ENCODE results near the gene ARHGEF10L.

The ARHGEF10L gene

DNA sequence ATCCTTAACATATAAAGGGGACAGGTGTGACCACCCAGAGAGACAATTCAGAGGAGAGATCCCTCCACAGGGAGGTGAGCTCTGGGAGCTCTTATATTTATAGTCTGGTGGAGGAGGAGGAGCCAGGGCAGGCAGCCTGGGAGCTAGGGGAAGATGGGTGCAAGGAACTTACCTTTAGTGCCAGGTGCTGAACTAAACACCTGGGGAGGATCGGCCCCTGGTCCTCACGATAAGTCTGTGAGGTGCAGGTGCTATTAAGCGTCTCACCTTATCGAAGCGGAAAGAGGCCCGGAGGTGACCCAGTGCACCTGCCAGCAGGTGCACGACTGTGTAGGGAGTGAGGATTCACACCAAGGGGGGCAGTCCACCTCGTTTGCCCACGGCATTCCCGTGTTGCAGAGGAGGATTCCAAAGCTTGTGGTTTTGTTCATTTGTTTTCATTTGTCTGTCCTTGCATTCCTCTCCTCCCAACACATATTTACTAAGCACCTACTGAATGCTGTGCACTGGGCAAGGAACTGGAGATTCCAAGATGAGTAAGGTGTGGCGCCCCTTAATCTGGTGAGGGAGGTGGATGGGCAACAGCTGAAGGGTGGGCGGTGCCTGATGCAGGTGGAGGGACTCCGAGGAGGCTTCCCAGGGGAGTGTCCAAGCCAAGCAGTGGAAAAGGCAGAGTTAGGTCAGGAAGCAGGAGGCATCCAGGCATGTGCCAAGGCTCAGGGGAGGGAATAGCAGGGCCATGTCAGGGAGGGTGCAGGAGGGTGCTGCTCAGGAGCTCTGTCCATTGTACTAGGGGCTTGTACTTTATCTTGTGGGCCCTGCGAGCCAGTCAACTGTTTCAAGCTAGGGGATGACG lies 11.5 kb downstream of the ARHGEF10L start:
- DNase-seq (ENCODE audit: low read depth, low spot score): no peak

- DNase-seq (ENCODE audit: low read depth, low spot score): no peak
Measured at GRCh38 chr1:17551755-17552234, 12.3 kb downstream of the ARHGEF10L start.

DNA sequence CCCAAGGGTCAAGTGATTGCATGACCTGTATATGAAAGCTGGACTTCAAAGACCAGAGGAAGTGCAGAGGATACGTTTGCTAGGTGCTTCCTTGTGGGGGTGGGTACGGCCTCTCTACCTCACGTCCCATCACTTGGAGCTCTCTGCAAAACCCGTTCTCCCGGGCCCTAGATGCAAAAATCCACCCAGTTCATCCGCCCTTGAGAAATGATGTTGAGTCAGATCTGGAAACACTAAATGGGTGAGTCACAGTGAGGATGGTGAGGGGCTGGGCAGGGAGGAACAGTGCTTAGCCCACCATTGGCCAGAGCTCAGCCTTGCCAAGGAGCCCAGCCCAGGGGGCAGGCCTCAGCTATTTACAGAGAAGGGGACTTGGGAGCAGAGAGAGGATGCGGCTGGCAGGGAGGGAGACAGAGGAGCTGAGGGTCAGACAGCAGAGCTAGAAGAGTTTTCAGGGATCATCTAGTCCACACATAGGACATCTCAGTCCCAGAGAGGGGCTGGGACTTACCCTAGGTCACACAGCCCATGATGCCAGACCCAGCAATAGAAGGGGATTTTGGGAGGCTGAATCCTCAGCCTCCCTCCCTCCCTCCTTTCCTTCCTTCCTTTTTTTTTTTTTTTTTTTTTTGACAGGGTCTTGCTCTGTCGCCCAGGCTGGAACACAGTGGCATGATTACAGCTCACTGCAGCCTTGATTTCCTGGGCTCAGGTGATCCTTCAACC lies 14.6 kb downstream of the ARHGEF10L start:
- peak; percentile 40 for DNase-seq (ENCODE audit: low read depth, low spot score)

DNA sequence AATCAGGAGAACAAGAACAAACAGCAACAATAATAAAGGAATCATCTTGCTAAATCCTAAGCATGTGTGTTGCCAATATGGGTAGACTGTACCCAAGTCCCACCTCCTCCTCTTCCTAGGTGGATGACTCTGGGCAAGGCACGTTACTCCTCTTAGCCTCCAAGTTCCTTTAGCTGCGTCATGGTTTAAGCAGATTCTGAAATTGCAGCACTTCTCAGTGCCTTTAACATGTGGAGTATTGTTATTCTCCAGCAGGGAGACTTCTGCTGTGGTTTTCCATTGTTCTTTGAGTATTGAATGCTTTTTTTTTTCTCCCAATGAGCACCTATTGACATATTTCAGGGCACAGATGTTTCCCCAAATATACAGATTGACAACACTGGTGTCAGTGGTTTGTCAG lies 15.5 kb downstream of the ARHGEF10L start:
- no peak for DNase-seq (ENCODE audit: low read depth, low spot score)

- DNase-seq (ENCODE audit: low read depth, low spot score): no peak
Measured at GRCh38 chr1:17557986-17558385, 18.5 kb downstream of the ARHGEF10L start.

- no peak for DNase-seq (ENCODE audit: low read depth, low spot score)
Measured at GRCh38 chr1:17558541-17558940, 19.0 kb downstream of the ARHGEF10L start.

DNA sequence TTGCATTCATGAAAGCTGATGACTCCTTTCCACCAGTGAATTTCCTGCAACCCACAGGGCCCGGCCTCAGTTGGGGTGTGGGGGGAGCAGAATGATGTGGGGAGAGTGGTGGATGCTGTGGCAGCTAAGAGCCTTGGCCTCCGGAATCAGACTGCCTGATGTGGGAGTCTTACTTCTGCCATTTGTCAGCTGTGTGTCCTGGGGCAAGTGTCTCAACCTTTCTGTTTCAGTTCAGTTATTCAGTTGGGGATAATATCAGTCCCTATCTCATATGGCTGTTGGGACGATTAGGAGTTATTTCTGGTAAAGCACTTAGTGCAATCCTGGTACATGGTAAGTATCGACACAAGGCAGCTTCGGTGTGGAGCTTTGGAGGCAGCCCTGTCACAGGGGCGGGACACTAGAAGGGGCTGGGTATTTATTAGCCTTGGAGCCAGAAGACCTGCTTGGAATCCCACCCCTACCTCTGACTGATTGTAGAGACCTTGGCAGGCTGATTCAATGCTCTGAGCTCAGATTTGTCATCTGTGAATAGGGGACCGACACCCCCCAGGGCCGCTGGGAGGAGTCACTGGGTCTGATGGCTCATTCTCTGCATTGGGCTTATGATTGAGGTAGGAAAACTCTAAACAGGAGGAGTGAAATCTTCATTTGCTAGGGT lies 19.6 kb downstream of the ARHGEF10L start:
- DNase-seq (ENCODE audit: low read depth, low spot score): no peak

- no peak for DNase-seq (ENCODE audit: low read depth, low spot score)
Measured at GRCh38 chr1:17559615-17560419, 20.3 kb downstream of the ARHGEF10L start.

DNA sequence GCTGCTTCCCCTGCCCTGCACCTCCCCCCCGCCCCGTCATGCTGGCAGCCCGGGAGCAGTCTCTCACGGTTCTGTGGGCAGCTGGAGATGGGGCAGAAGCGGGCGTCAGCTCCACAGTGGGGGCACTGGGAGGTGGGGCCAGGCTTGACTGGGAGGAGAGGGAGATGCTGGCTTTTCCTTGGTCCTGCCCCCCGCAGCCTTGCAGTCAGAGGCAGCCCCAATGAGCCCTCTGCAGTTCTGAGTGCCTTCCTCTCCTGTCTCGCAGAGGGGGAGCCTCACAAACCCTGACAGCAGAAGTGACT lies 21.7 kb downstream of the ARHGEF10L start:
- no peak for DNase-seq (ENCODE audit: low read depth, low spot score)

- no peak for DNase-seq (ENCODE audit: low read depth, low spot score)
Measured at GRCh38 chr1:17561561-17561985, 22.1 kb downstream of the ARHGEF10L start.

- no peak for DNase-seq (ENCODE audit: low read depth, low spot score)
Measured at GRCh38 chr1:17562375-17562774, 22.9 kb downstream of the ARHGEF10L start.

DNA sequence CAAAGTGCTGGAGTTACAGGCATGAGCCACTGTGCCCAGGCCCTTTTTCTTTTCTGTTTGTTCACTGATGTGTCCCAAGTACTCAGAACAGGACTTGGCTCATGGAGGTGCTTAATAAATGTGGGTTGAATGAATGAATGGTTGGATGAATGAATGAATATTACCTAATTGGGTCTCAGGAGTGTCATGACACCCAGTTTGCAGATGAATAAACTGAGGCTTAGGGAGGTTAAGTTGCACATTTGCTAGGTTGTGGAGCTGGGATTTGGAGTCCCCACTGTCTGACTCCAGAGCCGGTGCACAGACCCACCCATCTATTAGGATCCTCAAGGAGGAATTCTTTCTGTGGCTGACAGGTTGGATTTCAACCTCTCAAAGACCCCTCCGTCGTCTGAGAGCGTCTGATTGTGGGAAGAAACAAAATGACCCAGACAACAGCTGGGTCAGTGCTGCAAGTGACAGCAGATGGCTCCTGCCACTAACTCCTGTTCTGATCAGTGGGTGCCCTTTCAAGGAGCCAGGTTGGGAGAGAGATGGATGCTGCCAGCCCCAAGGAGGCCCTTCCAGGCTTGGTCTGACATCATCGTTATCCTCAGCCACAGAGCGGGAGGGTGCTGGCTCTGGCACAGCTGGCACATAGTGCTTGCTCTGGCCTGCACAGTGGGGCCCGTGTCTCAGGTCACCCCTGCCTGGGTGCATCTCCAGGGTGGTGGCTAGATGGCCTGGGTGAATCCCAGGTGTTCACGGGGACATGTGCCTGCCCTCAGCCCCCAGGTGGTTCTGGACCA lies 24.2 kb downstream of the ARHGEF10L start:
- DNase-seq (ENCODE audit: low read depth, low spot score): no peak

DNA sequence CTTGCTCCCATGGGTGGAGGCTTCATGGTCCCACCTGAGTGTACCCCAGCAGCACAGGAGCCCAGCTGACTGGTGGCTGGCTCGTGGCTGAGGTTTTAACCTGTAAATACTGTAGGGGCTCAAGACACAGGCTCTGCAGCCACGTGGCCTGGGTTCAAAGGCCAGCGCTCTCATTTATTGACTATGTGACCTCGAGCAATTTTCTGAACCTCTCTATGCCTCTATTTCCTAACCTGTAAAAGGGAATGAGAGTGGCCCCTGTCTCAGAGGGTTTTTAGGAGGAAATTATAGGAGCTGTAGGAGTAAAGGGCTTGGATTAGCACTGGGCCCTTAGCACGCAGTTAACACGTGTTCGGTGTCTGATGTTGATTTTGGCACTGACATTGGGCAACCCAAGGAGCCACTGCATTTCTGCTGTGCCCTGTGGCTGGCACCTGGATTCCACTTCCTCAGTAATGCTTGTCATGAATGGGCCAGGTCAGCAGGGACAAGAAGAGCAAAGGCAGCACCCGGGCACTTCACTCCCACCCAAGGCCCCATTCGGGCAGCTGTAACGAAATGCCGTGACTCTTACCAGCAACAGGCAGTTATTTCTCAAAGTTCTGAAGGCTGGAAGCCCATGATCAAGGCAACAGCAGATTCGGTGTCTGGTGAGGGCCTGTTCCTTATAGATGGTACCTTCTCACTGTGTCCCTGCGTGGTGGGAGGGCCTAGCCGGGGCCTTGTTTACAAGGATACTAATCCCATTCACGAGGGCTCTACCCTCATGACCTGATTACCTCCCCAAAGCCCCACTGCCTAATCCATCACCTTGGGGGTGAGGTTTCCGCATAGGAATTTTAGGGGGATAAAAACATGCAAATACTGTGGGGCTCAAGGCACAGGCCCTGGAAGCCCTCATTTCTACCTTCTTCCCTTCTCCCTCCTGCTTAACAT lies 25.2 kb downstream of the ARHGEF10L start:
- DNase-seq (ENCODE audit: low read depth, low spot score): no peak

DNA sequence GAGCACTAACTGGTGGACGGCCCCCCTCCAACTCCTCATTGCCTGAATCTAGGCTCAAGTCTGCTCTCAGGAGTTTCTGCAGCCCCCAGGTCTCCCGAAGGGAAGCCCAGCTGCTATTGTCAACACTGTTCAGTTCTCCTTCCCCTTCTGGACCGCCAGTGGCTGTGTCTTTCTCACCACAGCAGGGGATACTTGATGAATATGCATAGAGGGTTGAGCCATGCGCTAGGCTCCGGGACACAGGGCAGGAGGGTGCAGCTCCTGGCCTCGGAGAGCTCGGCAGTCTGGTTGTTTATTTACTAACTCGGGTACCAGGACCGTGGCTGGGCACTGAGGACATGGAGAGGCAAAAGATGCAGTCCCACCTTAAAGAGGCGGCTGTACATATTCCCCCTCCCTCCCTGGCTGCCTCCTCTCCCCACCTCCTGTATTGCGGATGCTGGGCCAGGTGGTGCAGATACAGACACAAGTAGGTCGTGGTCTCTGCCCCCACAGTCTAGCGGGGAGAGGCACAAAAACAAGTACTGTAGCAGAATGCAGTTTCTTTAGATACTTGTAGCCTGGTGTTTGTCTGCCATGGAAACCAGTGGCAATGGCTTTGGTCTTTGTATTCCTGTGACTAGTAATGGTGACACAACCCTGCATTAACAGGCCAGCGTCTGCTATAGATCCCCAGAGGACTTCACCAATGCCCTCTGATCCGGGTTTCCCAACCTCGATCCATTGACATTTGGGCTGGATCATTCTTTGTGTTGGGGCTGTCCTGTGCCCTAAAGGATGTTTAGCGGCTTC lies 26.2 kb downstream of the ARHGEF10L start:
- DNase-seq (ENCODE audit: low read depth, low spot score): no peak

- DNase-seq (ENCODE audit: low read depth, low spot score): no peak
Measured at GRCh38 chr1:17566417-17566816, 26.9 kb downstream of the ARHGEF10L start.

- DNase-seq (ENCODE audit: low read depth, low spot score): no peak
Measured at GRCh38 chr1:17566892-17567291, 27.4 kb downstream of the ARHGEF10L start.

DNA sequence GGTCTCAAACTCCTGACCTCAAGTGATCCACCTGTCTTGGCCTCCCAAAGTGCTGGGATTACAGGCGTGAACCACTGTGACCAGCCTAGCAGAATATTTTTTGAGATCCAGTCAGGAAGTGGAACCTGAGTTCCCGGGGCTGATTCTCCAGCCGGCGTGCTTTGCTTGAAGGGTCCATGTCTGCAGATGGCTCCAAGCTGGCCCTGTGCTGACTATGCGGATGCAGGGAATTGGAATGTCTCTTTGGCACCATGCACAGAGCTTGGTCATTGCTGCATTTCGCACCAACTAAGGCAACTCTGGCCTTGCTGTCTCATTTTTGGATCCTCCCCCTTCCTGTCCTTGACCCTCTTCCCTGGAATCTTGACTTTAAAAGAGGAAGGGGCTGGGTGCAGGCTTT lies 28.1 kb downstream of the ARHGEF10L start:
- DNase-seq (ENCODE audit: low read depth, low spot score): no peak

GRCh38 chr1:17568014-17568900 lies 28.8 kb downstream of the ARHGEF10L start:
- DNase-seq (ENCODE audit: low read depth, low spot score): no peak
